GM19397 (cell line): Measurements from ENCODE around the gene TIMM29.

Source experiments
- ATAC-seq: cut with Tn5 transposase; IDR thresholded peaks from one replicate; pipeline ENCODE4 v1.9.1; 2021; ENCODE audit warnings: mild to moderate bottlenecking, moderate library complexity; ENCODE audit not compliant: unreplicated experiment

Gene TIMM29

DNA sequence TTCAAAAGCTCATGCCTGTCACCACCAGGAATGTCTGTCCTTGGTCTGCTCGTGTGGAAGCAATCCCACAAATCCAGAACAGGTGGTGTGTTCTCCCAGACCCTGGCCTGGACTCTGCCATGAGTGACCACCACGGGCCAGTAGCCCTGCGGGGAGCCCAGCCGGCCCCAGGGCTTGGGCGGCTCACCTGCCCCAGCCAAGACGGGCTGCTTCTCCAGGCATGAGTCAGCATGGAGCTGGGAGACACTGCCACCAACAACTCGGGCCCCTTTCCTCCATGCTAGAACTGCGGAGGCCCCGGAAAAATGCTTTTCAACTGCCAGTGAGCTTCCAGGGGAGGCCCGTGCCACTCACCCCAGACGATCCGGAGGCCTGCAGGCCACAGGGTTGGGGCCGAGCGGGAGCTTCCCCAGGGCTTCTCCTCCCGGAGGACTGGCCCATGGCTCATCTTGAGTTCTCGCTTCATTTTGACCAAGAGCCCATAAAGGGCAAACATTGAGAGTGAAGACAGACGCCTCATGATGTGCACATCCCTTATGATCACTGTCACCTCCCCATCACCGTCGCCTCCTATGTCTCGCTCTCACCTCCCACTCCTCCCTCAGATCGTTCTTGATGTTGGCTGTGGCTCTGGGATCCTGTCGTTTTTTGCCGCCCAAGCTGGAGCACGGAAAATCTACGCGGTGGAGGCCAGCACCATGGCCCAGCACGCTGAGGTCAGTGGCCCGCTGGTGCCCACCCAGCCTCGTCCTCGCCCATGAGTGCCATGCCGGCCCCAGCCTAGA lies 16.8 kb upstream of the TIMM29 start:
- no peak for ATAC-seq

DNA sequence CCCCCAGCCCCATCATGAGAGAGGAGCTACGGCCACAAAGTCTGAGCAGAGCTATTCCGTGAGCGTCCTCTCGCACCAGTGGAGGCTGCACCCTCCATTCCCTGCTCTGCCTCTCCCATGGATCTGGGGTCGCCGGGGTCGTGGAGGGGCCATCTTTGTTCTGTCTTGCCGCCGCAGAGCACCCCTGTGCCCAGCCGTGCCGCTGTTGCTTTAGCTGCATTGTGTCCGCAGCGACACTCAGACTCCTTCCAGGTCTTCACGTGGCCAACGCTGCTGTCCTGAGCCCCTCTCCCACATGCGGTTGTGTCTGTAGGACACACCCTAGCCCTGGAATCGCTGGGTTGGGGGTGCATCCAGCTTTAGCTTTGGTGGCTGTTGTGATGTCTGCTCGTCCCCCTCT lies 16.0 kb upstream of the TIMM29 start:
- no peak for ATAC-seq

DNA sequence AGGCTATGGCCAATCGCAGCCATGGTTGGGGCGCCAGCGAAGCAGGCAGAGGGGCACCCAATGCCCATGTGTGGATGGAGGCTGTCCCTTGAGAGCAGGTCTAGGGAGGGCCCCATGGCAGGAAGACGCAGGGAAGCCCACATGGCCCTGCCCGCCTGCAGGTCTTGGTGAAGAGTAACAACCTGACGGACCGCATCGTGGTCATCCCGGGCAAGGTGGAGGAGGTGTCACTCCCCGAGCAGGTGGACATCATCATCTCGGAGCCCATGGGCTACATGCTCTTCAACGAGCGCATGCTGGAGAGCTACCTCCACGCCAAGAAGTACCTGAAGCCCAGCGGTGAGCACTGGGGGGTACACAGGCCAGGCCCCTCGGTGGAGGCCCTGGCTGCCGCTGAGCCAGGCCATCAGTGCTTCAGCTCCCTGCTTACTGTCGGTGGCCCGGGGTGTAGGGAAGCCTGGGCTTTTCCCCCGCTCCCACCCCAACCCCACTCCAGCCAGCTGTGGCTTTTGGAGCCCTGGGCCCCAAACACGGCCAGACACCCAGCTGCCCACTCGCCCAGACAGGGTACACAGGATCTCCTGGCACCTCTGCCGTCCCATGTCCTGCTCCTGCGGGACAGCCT lies 14.8 kb upstream of the TIMM29 start:
- no peak for ATAC-seq

DNA sequence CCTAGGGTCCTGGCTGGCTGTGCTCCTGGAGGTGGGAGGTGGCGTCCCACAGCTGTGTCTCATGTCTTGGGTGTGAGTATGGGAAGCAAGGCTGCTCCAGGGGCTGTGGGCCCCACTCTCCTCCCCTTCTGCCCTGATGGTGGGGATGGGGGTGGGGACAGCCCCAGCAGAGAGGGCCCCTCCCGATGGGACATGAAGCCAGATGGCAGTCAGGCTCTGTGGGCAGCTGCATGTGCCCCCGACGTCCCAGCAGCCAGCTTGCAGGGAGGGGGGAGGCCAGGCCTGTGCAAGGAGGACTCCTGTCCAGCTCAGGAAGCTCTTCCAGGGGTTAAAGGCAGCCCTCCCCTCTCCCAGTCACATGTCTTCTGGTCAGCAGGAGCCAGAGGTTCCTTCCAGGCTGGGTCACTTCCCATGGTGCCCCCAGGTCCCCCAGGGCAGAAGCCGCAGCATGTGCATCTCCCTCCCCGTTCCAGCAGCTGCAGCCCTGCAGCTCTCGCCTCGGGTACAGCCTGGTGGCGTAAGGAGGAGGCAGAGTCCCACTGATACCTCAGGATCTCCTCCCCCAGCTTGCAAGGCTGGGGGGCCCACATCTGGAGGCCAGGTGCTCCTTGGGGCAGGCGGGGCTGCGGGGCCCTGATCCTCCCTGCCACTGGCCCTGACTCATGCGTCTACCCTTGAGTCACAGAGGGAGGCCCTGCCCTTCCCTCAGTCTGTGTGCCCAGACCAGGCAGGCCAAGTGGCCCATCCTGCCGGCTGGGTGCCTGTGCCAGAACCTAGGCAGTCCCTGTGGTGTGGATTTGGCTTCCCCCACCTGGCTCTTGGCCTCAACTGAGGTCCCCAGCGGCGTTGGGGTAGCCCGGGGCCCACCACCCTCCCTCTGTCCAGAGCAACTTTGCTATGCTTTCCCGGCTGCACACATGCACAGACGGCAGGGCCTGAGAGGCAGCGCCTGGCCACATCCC lies 13.2 kb upstream of the TIMM29 start:
- ATAC-seq: no peak

DNA sequence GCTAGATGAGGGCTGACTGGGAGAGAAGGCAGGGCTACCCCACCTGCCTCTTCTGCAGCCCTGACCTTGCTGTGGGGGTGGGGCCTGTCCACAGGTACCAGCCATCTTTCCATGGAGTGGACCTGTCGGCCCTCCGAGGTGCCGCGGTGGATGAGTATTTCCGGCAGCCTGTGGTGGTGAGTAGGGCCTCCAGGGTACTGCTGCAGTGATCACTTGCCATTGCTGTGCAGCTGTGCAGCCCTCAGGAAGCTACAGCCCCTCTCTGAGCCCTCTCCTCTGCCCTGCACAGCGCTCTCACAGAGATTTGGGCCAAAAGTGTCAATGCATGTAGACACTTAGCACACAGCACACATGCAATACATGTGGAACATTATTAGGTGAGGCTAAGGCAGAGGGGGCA lies 12.0 kb upstream of the TIMM29 start:
- ATAC-seq: no peak

DNA sequence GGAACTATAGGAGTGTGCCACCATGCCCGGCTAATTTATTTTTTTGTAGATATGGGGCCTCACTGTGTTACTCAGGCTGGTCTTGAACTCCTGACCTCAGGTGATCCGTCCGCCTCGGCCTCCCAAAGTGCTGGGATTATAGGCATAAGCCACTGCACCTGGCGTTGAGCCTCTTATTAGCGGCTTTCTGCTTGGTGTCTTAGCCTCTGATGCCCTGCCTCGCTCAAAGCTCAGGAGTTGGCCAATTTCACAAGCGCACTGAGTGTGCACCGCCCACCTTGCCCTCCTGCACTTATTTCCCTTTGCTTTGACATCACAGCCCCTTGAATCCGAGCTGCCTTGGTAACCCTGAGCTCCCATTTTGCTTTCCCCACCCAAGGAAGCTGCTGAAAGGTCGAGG lies 10.3 kb upstream of the TIMM29 start:
- no peak for ATAC-seq

DNA sequence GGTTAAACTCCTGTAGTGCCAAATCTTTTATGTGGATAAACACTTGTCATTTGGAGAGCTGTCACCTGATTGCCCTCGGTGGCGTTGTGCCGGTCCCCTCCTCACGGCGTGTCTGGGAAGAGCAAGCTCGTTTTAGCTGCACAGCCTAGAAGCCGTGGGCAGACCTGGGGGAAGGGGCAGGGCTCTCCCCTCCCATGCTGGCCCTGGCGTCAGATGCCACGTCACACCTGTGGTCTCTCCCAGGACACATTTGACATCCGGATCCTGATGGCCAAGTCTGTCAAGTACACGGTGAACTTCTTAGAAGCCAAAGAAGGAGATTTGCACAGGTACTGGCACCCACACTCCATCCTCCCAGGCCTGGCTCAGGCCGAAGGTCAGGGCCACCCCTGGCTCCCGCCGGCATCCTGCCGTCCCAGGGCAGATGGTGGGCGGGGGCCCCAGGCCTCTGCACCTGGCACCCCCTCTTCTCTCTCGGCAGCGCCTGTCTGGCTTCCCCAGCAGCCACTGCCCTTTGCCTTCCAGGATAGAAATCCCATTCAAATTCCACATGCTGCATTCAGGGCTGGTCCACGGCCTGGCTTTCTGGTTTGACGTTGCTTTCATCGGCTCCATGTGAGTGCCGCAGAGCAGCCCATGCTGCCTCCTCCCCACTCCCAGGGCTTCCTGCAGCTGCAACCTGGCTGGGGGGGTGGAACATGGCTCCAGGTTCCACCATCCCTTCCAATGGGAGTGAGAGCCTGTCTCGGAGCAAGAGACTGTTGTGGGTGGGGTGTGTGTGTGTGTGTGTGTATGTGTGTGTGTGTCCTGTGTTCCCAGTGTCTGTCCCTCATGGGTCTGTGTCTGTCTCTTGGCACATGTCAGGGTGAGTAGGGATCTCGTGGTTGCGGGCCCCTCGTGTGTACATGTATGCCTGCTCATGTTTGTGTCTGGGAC lies 9.0 kb upstream of the TIMM29 start:
- ATAC-seq: no peak

DNA sequence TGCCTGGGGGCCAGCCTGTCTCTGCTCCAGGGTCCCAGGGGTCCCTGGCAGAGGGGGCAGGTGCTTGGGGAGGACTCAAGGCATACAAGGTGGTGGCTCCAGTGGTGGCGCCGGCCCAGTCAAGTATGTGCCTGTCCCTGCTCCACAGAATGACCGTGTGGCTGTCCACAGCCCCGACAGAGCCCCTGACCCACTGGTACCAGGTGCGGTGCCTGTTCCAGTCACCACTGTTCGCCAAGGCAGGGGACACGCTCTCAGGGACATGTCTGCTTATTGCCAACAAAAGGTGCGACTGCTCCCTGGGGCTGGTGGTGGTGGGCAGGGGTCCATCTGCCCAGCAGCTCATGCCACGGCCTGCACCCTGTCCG lies 8.3 kb upstream of the TIMM29 start:
- ATAC-seq: no peak

DNA sequence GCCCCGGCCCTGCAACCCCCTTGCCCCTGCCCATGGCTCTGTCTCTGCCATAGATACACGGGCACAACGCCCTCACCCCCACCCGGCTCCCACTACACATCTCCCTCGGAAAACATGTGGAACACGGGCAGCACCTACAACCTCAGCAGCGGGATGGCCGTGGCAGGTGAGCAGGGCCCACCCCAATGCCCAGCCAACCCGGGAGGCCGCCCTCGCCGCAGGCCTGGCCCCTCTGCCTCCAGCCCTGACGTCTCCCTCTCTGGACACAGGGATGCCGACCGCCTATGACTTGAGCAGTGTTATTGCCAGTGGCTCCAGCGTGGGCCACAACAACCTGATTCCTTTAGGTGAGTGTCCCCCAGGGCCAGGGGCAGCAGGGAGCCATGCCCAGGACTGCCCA lies 7.8 kb upstream of the TIMM29 start:
- no peak for ATAC-seq

DNA sequence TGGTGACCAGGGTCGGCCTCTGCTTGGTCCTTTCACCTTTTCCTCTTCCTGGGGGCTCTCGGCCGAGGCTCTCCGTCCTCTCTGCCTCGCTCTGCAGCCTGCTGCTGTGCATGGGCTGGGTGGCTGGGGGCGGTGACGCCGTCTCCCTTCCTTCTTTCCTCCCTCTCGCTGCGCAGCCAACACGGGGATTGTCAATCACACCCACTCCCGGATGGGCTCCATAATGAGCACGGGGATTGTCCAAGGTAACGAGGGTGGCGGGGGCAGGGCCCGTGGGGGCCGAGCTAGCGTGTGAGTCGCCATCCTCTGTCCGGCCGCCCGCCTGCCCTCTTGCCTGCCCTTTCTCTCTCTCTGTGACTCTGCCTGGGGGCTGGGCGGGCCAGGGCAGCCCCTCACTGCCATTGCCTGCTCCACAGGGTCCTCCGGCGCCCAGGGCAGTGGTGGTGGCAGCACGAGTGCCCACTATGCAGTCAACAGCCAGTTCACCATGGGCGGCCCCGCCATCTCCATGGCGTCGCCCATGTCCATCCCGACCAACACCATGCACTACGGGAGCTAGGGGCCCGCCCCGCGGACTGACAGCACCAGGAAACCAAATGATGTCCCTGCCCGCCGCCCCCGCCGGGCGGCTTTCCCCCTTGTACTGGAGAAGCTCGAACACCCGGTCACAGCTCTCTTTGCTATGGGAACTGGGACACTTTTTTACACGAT lies 7.3 kb upstream of the TIMM29 start:
- no peak for ATAC-seq

DNA sequence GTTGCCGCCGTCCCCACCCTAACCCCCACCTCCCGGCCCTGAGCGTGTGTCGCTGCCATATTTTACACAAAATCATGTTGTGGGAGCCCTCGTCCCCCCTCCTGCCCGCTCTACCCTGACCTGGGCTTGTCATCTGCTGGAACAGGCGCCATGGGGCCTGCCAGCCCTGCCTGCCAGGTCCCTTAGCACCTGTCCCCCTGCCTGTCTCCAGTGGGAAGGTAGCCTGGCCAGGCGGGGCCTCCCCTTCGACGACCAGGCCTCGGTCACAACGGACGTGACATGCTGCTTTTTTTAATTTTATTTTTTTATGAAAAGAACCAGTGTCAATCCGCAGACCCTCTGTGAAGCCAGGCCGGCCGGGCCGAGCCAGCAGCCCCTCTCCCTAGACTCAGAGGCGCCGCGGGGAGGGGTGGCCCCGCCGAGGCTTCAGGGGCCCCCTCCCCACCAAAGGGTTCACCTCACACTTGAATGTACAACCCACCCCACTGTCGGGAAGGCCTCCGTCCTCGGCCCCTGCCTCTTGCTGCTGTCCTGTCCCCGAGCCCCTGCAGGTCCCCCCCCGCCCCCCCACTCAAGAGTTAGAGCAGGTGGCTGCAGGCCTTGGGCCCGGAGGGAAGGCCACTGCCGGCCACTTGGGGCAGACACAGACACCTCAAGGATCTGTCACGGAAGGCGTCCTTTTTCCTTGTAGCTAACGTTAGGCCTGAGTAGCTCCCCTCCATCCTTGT lies 6.5 kb upstream of the TIMM29 start:
- no peak for ATAC-seq

DNA sequence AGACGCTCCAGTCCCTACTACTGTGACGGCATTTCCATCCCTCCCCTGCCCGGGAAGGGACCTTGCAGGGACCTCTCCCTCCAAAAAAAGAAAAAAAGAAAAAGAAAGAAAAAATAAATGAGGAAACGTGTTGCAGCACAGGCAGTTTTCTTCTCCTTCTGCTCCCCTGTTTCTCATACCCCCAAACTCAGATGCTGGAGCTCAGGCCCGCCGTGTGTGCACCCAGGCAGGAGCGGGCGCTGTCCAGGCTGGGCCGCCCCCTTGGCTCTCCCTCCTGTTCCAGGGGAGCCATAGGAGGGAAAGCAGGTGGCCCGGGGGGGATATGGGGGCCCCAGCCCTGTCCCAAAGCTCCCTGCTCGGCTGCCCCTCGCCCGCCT lies 6.0 kb upstream of the TIMM29 start:
- ATAC-seq: no peak

DNA sequence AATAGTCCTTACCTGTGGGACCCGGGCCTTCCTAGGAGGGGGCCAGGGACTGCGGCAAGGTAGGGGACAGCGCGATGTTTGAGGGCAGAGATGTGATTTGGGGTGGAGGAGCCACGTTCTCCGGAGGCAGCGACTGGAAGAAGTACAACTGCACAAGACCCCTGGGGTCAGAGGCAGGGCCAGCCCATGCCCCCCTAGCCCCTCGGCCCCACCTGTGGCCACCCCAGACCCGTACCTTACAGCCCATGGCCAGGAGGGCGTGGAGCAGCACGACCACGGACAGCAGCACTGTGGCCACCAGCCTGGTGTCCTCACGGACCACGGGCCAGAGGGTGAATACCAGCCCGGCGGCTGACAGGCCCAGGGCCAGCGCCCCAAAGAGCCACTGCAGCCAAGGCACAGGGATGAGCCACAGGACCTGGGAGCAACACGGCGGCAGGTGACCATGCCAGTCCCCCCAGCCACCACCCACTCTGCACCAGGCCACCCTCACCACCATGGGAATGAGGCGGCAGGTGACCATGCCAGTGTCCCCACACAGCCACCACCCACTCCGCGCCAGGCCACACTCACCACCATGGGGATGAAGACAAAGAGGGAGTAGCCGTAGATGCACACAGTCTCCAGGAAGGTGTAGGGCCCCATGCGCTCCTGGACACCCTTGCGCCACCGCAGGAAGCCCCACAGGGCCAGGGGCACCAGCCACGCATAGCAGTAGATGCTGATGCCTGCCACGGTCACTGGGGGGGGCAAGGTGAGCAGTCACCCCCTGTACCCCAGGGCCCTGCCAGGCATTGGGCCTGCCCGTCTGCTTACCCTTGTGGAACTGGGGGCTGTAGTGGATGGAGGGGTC lies 5.1 kb upstream of the TIMM29 start:
- ATAC-seq: no peak

DNA sequence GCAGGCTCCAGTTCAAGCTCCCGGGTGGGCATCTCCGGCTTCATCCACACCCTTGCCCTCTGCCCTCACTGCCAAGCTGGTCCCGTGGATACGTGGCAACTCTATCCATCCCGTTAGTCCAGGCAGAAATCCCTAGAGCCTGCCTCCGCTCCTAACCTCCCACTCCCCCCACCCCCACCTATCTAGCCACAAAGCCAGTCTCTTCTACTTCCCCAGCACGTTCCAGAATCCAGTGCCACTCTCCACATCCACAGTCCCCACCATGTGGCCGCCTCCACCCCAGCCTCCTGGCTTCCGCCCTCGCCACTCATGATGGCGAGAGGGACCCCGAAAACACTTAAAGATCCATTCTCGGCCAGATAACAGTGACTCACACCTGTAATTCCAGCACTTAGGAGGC lies 4.0 kb upstream of the TIMM29 start:
- no peak for ATAC-seq

DNA sequence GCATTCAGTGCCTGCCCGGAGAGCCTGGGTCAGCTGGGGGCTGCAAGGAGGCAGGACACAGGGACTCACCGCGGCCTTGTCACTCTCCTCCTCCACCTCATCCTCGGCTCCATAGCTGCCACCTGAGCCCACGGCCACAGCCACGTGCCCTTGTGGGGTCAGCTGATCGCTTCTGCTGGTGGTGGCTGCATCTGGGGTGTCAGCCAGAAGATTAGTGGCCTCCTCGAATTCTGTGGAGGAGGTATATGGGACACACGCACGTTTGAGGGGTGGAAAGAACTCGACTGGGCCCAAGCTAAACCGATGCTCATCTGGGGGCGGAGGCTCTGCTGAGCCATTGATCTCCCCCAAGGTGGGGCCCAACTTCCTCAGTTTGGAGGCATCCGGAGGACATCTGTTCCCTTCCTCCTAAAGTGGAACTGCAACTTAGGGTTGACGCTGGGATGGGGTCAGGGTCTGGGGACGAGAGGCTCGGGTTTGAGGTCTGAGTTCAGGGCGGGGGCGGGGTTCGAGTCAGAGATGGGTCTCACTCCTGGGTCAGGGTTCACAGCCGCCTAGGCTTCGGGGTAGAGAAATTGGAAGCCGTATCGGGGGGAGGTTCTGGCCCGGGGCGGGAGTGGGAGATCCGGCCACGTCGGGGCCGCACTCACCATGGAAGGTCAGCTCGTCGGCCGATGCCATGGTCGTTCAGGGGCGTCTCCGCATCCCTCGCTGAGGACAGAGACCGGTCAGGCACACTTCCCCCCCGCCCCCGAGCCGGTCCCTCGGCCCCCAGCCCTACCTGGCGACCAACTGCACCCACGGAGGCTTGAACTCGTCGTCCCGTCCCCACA lies 665 bp upstream of the TIMM29 start:
- ATAC-seq: no peak

DNA sequence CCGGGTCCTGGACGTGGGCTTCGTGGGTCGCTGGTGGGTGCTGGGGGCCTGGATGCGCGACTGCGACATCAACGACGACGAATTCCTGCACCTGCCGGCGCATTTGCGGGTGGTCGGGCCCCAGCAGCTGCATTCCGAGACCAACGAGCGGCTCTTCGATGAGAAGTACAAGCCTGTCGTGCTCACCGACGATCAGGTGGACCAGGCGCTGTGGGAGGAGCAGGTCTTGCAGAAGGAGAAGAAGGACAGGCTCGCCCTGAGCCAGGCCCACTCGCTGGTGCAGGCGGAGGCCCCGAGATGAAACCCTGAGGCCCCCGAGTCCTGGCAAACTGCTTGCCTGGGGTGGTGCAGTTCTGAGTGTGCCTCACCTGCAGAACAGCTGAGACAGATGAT lies 787 bp downstream of the TIMM29 start:
- no peak for ATAC-seq

DNA sequence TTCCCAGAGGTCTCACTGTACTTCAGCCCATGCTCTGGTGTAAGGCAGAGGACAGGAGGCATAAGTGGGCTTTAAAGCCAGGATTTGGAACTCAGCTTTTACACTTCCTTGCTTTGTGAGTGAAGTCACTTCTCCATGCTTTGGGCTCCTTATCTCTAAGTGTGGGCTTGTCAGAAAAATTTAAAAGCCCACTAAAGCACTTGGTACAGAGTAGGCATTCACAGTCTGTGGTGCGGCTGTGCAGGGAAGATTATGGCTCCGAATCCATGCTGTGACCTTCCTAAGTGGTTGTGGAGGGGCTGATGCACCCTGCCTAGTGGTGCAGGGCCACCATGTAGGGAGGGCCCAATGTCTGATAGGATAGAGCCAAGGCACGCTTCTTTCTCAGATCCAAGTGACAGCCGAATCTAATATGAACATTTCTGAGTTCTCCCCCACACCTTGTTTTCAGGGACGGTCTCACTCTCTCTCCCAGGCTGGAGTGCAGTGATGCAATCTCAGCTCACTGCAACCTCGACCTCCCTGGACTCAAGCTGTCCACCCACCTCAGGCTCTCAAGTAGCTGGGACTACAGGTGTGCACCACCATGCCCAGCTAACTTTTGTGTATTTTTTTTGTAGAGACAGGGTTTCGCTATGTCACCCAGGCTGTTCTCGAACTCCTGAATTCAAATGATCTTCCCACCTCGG lies 6.9 kb downstream of the TIMM29 start:
- ATAC-seq: no peak
